CD4-positive, CD25-positive, alpha-beta regulatory T cell (primary cell): Measurements from ENCODE around the gene ZNF716. TPM values are rescaled to one million over a fixed set of nuclear protein-coding genes. Genes with fewer than 3 reads are reported as not detected.

Experiments
- ATAC-seq, 2 donors: fragments of 150-1000 bp; cut with Tn5 transposase; one replicate each; pipeline ENCODE4 v1.10.0; 2021; ENCODE audit warnings: low read depth in 2 of 2, moderate number of reproducible peaks in 2 of 2, moderate library complexity in 1 of 2
- DNase-seq, 3 donors: peaks; one replicate each; pipeline versions ENCODE4 v3.0.0 to v3.0.0-alpha.2; 2012 to 2022; ENCODE audit warnings: mixed read lengths in 1 of 3
- H3K27ac ChIP-seq: one replicate; pipeline ENCODE4 v1.7.0; 2013; ENCODE audit warnings: mild to moderate bottlenecking, low read length; ENCODE audit not compliant: insufficient read depth, poor library complexity, severe bottlenecking
- H3K27me3 ChIP-seq: one replicate; pipeline ENCODE4 v1.7.0; 2013; ENCODE audit warnings: low read length; ENCODE audit not compliant: control insufficient read depth, insufficient read depth
- H3K36me3 ChIP-seq: one replicate; pipeline ENCODE4 v1.7.0; 2013; ENCODE audit warnings: mild to moderate bottlenecking, low read length, moderate library complexity; ENCODE audit not compliant: control insufficient read depth, insufficient read depth
- H3K4me1 ChIP-seq: 2 replicates; pipeline ENCODE4 v1.7.0; 2013; ENCODE audit warnings: mild to moderate bottlenecking, low read length; ENCODE audit not compliant: insufficient read depth, control insufficient read depth, poor library complexity, severe bottlenecking
- H3K4me3 ChIP-seq: one replicate; pipeline ENCODE4 v1.7.0; 2013; ENCODE audit warnings: low read depth, mild to moderate bottlenecking, low read length, moderate library complexity
- H3K9me3 ChIP-seq, 2 experiments: 1 replicate in 1 of 2; 2 replicates in 1 of 2; pipeline ENCODE4 v1.7.0; 2013; ENCODE audit warnings: low read length in 2 of 2, mild to moderate bottlenecking in 1 of 2, moderate library complexity in 1 of 2; ENCODE audit not compliant: control insufficient read depth in 2 of 2
- H3K27ac Mint-ChIP-seq, 3 donors: one replicate each; pipeline ENCODE4 v1.8.0; 2020 to 2022; ENCODE audit warnings: mild to moderate bottlenecking in 3 of 3, mixed read lengths in 3 of 3, moderate library complexity in 2 of 3
- H3K27me3 Mint-ChIP-seq: one replicate; pipeline ENCODE4 v1.8.0; 2022; ENCODE audit warnings: mild to moderate bottlenecking, mixed read lengths
- H3K36me3 Mint-ChIP-seq: one replicate; pipeline ENCODE4 v1.8.0; 2020; ENCODE audit warnings: mixed read lengths
- H3K4me1 Mint-ChIP-seq, 4 donors: one replicate each; pipeline ENCODE4 v1.8.0; 2020 to 2022; ENCODE audit warnings: mixed read lengths in 4 of 4, mild to moderate bottlenecking in 1 of 4
- H3K4me3 Mint-ChIP-seq, 4 donors: one replicate each; pipeline ENCODE4 v1.8.0; 2020 to 2022; ENCODE audit warnings: mild to moderate bottlenecking in 4 of 4, mixed read lengths in 4 of 4, moderate library complexity in 3 of 4
- H3K9me3 Mint-ChIP-seq, 7 donors: one replicate each; pipeline ENCODE4 v1.8.0; 2020 to 2022; ENCODE audit warnings: mixed read lengths in 7 of 7, mild to moderate bottlenecking in 3 of 7, moderate library complexity in 2 of 7
- polyA plus RNA-seq, 4 donors: library from polyadenylated mRNA; unstranded; fragments of 300-500 nt; fragmentation: Illumina TruSeq; gene quantifications; one replicate each; pipeline ENCODE4 v1.2.3, GENCODE V29; 2021
- total RNA-seq: library from RNA; stranded (reverse); gene quantifications from one replicate; pipeline ENCODE4 v1.2.3, GENCODE V29; 2022

Gene ZNF716
- total and polyA plus RNA-seq, 5 donors from 2014 or later: not detected

DNA sequence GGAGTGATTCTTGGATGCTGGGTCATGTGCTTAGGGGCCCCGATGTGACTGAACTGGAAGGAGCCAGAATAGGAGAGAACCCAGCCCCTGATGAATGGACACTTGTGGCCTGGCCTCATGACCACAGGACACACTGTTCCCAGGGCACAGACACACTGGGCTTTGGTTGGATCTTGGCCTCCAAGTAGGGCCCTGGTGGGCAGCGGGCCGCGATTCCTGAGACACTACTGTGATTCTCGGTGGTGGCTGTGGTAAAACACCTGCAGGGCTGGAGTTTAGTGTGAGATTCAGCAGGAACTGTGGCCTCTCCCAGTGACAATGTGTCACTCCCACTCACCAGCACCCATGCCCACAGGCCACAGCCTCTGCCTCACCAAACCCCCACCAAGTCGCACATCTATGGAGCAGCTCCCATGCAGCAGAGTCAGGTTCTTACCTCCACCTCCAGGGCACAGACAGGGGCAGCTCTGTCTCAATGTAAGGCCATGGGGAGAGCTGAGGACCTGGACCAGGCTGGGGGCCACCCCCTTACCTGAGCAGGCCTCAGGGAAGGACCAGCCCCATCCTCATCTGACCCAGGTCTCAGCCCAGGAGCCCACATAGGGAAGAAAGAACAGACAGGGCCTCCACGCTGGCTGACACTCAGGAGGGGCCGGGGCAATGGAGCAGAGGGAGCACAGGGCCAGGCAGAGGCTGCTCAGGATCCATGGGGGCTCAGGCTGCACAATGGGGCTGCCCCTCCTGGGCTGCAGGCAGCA lies 33.2 kb upstream of the ZNF716 start:
- no peak overlapping the region for H3K27ac Mint-ChIP-seq
- no peaks in the 10 kb centered on the region for H3K27me3 Mint-ChIP-seq
- H3K4me1 Mint-ChIP-seq: peaks cover 0 to 2% (median 0%) of the 10 kb centered on the region in 4 donors
- H3K27me3 ChIP-seq: no peaks in the 10 kb centered on the region
- no peak overlapping the region for H3K27ac ChIP-seq
- no peaks in the 10 kb centered on the region for H3K4me1 ChIP-seq
- no peaks in the 10 kb centered on the region for H3K36me3 Mint-ChIP-seq
- H3K9me3 ChIP-seq: peaks cover 0 to 28% of the 10 kb centered on the region in 2 experiments
- no peak for DNase-seq
- H3K9me3 Mint-ChIP-seq: peaks cover 3 to 10% (median 5%) of the 10 kb centered on the region in 7 donors
- ATAC-seq: no peak
- H3K4me3 ChIP-seq: no peak overlapping the region
- no peak overlapping the region for H3K4me3 Mint-ChIP-seq
- H3K36me3 ChIP-seq: no peaks in the 10 kb centered on the region

DNA sequence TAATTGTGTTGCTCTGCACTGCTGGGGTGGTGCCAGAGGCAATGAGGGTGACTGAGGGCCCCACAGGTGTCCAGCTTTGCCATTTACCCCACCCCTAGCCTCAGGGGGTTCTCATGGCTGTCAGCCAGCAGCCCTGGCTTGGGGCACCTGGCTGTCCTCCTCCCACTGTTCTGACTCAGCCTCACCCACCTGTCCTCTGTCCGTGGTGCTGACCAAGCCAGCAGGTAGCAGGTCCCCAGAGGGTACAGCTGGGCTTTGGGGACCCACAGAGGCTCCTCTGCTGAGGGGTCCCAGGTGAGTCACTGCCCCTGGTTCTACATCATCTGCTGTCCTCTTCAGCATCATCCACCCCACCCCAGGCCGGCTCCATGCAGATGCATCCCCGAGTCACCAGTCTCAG lies 32.2 kb upstream of the ZNF716 start:
- no peaks in the 10 kb centered on the region for H3K27me3 ChIP-seq
- Mint-ChIP-seq H3K4me1 (peaks cover 0 to 2% (median 0%) of the 10 kb centered on the region in 4 donors), H3K4me3 (no peak overlapping the region), H3K27me3 (no peaks in the 10 kb centered on the region), H3K36me3 (no peaks in the 10 kb centered on the region), H3K9me3 (peaks cover 3 to 11% (median 6%) of the 10 kb centered on the region in 7 donors), H3K27ac (no peak overlapping the region)
- no peaks in the 10 kb centered on the region for H3K4me1 ChIP-seq
- DNase-seq (no peak), ATAC-seq (no peak)
- peaks cover 0 to 28% of the 10 kb centered on the region in 2 experiments for H3K9me3 ChIP-seq
- H3K4me3 ChIP-seq: no peak overlapping the region
- H3K36me3 ChIP-seq: no peaks in the 10 kb centered on the region
- H3K27ac ChIP-seq: no peak overlapping the region

DNA sequence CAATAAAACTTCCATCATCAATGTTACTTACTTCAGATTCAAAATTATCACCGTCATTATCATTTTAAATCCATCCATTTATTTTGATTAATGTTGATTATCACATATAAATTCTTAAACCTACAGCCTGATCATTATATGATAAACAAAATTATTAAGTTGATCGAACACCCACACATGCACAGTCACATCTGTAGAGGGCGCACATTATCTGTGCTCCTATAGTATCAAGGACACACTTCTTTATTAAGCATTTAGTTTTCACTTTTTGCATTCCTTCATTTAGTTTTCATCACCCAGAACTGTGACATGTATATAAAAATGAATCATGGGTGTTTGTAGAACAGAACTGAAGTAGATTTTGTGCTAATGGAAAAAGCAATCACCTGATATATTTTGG lies 26.2 kb upstream of the ZNF716 start:
- H3K27me3 ChIP-seq: no peaks in the 10 kb centered on the region
- H3K36me3 ChIP-seq: no peaks in the 10 kb centered on the region
- ATAC-seq (no peak), DNase-seq (no peak)
- no peak overlapping the region for H3K4me3 ChIP-seq
- no peaks in the 10 kb centered on the region for H3K4me1 ChIP-seq
- Mint-ChIP-seq H3K9me3 (peaks cover 0 to 15% (median 6%) of the 10 kb centered on the region in 7 donors), H3K36me3 (no peaks in the 10 kb centered on the region), H3K4me1 (peaks cover 0 to 2% (median 0%) of the 10 kb centered on the region in 4 donors), H3K27me3 (no peaks in the 10 kb centered on the region), H3K4me3 (no peak overlapping the region), H3K27ac (no peak overlapping the region)
- H3K9me3 ChIP-seq: peaks cover 0 to 13% of the 10 kb centered on the region in 2 experiments
- H3K27ac ChIP-seq: no peak overlapping the region

DNA sequence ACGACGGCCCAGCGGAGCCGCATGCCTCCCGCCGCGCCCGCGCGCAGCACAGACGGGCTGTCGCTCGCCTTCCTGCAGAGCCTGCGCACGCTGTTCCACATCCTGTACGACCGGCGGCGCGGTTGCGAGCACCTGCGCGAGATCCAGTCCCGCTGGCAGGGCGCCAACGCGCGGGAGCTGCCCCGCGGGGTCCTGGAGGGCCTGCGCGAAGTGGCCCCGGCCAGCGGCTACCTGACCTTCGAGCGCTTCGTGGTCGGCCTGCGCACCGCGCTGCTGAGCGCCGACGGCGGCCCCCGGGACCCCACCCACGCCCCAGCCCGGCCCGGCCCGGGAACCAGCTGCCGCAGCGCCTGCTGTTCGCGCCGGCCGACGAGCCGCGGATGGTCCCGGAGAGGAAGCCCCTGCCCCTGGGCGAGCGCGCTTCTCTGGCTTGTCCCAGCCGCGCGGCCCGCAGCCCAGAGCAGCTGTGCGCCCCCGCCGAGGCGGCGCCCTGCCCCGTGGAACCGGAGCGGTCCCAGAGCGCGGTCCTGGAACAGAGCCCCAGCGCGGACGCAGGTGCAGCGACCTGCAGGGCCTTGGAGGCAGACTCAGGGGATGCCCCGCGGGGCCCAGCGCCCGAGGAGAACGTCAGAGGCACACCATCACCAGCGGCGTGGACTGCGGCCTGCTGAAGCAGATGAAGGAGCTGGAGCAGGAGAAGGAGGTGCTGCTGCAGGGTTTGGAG lies 25.3 kb upstream of the ZNF716 start:
- H3K4me1 ChIP-seq: no peaks in the 10 kb centered on the region
- H3K27me3 ChIP-seq: no peaks in the 10 kb centered on the region
- DNase-seq (no peak), ATAC-seq (no peak)
- no peak overlapping the region for H3K4me3 Mint-ChIP-seq
- no peak overlapping the region for H3K27ac Mint-ChIP-seq
- no peak overlapping the region for H3K27ac ChIP-seq
- H3K4me1 Mint-ChIP-seq: peaks cover 0 to 2% (median 0%) of the 10 kb centered on the region in 4 donors
- H3K36me3 ChIP-seq: no peaks in the 10 kb centered on the region
- H3K9me3 ChIP-seq: peaks cover 0 to 13% of the 10 kb centered on the region in 2 experiments
- H3K9me3 Mint-ChIP-seq: peaks cover 0 to 19% (median 8%) of the 10 kb centered on the region in 7 donors
- H3K27me3 Mint-ChIP-seq: no peaks in the 10 kb centered on the region
- no peak overlapping the region for H3K4me3 ChIP-seq
- H3K36me3 Mint-ChIP-seq: no peaks in the 10 kb centered on the region

DNA sequence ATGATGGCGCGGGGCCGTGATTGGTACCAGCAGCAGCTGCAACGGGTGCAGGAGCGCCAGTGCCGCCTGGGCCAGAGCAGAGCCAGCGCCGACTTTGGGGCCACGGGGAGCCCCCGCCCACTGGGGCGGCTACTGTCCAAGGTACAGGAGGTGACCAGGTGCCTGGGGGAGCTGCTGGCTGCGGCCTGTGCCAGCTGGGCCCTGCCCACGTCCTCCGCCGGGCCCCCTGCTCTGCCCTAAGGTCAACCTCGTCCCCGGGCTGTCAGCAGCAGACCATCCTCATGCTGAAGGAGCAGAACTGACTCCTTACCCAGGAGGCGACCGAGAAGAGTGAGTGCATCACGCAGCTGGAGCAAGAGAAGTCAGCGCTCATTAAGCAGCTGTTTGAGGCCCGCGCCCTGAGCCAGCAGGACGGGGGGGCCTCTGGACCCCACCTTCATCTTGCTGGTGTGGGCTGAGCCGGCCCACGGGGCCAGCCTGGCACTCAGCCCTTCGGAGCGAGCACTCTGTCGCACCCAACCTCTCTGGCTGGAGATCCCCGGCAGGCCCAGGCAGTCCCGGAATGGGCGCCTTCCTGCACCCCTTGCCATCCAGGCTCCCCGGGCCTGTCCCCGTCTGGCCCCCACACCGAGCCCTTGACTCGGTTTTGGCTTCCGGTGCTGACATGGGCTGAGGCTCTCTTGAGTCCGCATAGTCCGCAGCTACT lies 24.6 kb upstream of the ZNF716 start:
- ATAC-seq (no peak), DNase-seq (no peak)
- H3K4me3 Mint-ChIP-seq: no peak overlapping the region
- no peaks in the 10 kb centered on the region for H3K36me3 Mint-ChIP-seq
- Histone ChIP-seq H3K4me1 (no peaks in the 10 kb centered on the region), H3K36me3 (no peaks in the 10 kb centered on the region), H3K4me3 (no peak overlapping the region), H3K27me3 (no peaks in the 10 kb centered on the region), H3K27ac (no peak overlapping the region), H3K9me3 (peaks cover 0 to 13% of the 10 kb centered on the region in 2 experiments)
- H3K9me3 Mint-ChIP-seq: peaks cover 0 to 21% (median 7%) of the 10 kb centered on the region in 7 donors
- no peaks in the 10 kb centered on the region for H3K27me3 Mint-ChIP-seq
- H3K27ac Mint-ChIP-seq: no peak overlapping the region
- H3K4me1 Mint-ChIP-seq: peaks cover 0 to 2% (median 0%) of the 10 kb centered on the region in 4 donors

DNA sequence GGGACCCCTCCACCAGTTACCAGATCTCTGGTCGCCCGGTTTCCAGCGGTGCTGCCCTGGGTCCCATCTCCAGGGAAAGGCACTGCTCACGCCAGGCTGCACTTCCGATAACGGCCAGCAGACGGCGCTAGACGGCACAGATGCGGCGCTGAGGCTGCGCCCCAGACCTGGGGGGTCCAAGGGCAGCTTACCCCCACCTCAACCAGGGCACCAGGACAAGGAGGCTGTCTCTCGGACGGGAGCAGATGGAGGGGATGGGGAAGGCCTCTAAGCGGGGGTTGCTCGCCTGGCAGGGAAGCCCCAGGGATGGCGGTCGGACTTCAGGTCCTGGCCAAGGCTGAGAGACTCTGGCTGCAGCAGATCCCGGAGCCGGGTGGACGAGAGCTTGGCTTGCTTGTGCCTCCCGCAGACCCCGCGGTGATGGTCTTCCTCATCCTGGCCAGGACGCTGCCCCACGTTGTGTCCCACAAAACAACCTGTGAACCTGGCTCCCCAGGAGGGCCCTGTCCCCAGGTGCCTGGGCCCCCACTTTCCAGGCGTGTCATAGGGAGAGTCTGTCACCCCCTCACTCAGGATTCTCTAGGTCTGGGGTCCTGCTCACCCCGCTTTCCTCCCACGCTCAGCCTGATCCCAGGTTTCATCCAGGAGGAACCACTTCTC lies 23.9 kb upstream of the ZNF716 start:
- Histone ChIP-seq H3K9me3 (peaks cover 0 to 13% of the 10 kb centered on the region in 2 experiments), H3K36me3 (no peaks in the 10 kb centered on the region), H3K4me3 (no peak overlapping the region), H3K27me3 (no peaks in the 10 kb centered on the region), H3K27ac (no peak overlapping the region), H3K4me1 (no peaks in the 10 kb centered on the region)
- Mint-ChIP-seq H3K27me3 (no peaks in the 10 kb centered on the region), H3K27ac (no peak overlapping the region), H3K36me3 (no peaks in the 10 kb centered on the region), H3K4me1 (peaks cover 0 to 2% (median 0%) of the 10 kb centered on the region in 4 donors), H3K9me3 (peaks cover 0 to 20% (median 8%) of the 10 kb centered on the region in 7 donors), H3K4me3 (no peak overlapping the region)
- DNase-seq (no peak), ATAC-seq (no peak)

DNA sequence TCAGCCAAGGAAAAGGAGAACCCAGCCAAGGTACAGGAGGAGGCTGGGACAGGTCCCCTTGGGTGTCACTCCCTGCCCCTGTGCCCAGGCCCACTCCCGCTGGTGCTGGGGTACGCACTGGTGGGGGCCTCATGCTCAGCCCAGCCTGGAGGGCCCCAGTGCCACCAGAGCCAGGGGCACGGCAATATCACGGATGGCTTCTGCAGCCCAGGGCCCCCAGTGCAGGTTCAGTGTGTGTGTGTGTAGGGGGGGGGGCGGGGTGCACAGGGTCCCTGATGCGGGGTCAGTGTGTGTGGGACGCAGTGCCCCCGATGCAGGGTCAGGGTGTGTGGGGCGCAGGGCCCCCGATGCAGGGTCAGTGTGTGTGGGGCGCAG lies 23.4 kb upstream of the ZNF716 start:
- H3K36me3 ChIP-seq: no peaks in the 10 kb centered on the region
- Mint-ChIP-seq H3K36me3 (no peaks in the 10 kb centered on the region), H3K9me3 (peaks cover 0 to 18% (median 8%) of the 10 kb centered on the region in 7 donors), H3K4me1 (no peaks in the 10 kb centered on the region), H3K27ac (no peak overlapping the region), H3K4me3 (no peak overlapping the region), H3K27me3 (no peaks in the 10 kb centered on the region)
- H3K27ac ChIP-seq: no peak overlapping the region
- no peaks in the 10 kb centered on the region for H3K4me1 ChIP-seq
- no peak for ATAC-seq
- no peak for DNase-seq
- no peak overlapping the region for H3K4me3 ChIP-seq
- H3K27me3 ChIP-seq: no peaks in the 10 kb centered on the region
- peaks cover 0 to 13% of the 10 kb centered on the region in 2 experiments for H3K9me3 ChIP-seq
